KMS-11 (cell line): ENCODE data around the gene METAP1D.

Source experiments
- H2AFZ ChIP-seq: fragments of 200-600 bp; sonication (generic); 2 replicates; pipeline ENCODE4 v1.6.1; 2016; ENCODE audit warnings: antibody characterized with exemption, mixed run types, low read depth
- H3K27ac ChIP-seq: fragments of 200-600 bp; sonication (generic); 2 replicates; pipeline ENCODE4 v1.6.1; 2016; ENCODE audit warnings: mild to moderate bottlenecking, mixed run types
- H3K27me3 ChIP-seq: fragments of 200-600 bp; sonication (generic); 2 replicates; pipeline ENCODE4 v1.6.1; 2017; ENCODE audit warnings: mild to moderate bottlenecking, low read depth, mixed run types, moderate library complexity; ENCODE audit not compliant: insufficient read depth
- H3K36me3 ChIP-seq: fragments of 200-600 bp; sonication (generic); 2 replicates; pipeline ENCODE4 v1.6.1; 2017; ENCODE audit warnings: mild to moderate bottlenecking, mixed run types; ENCODE audit not compliant: insufficient read depth
- H3K4me1 ChIP-seq: fragments of 200-600 bp; sonication (generic); 2 replicates; pipeline ENCODE4 v1.6.1; 2016; ENCODE audit warnings: mild to moderate bottlenecking, low read depth, mixed run types; ENCODE audit not compliant: poor library complexity, severe bottlenecking
- H3K4me2 ChIP-seq: fragments of 200-600 bp; sonication (generic); 2 replicates; pipeline ENCODE4 v1.7.0; 2016; ENCODE audit warnings: mild to moderate bottlenecking, mixed run types
- H3K4me3 ChIP-seq: fragments of 200-600 bp; sonication (generic); IDR thresholded peaks from 2 replicates; pipeline ENCODE4 v1.6.1; 2017; ENCODE audit warnings: low read depth, low read length, mixed read lengths; ENCODE audit not compliant: insufficient read depth
- H3K79me2 ChIP-seq: fragments of 200-600 bp; sonication (generic); 2 replicates; pipeline ENCODE4 v1.6.1; 2016; ENCODE audit warnings: low read depth, mixed run types; ENCODE audit not compliant: insufficient read depth
- H3K9ac ChIP-seq: fragments of 200-600 bp; sonication (generic); 2 replicates; pipeline ENCODE4 v1.6.1; 2016; ENCODE audit warnings: mild to moderate bottlenecking, mixed run types
- H4K20me1 ChIP-seq: fragments of 200-600 bp; sonication (generic); 2 replicates; pipeline ENCODE4 v1.6.1; 2016; ENCODE audit warnings: mild to moderate bottlenecking, mixed run types; ENCODE audit not compliant: insufficient read depth
- CTCF ChIP-seq: fragments of 200-600 bp; sonication (generic); conservative IDR thresholded peaks from 2 replicates; pipeline ENCODE4 v1.6.1; 2017; ENCODE audit warnings: low read depth, mild to moderate bottlenecking, antibody characterized with exemption, low read length, moderate library complexity, mixed read lengths

The METAP1D gene

DNA sequence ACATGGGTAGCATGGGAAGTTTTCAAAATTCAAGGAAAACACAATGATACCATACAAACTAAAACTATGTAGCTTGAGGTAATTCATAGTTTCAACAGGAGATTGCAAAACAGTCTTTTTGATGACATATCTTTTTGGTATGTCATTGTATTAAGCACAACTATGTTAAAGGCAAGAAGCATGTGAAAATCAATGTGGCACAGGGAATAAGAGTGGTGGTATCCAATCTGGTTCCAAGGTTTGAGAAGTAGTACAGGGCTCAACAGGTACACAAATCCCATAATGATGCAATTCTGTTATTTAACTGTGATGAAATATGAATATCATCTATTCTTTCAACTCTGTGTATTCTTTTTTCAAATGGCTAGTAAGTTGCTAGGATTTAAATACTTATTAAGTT, 119.3 kb downstream of the METAP1D start:
- H3K36me3 ChIP-seq, result no peaks in the 10 kb centered on the region
- H3K9ac ChIP-seq, result no peak overlapping the region
- H4K20me1 ChIP-seq, result no peaks in the 10 kb centered on the region
- H3K27me3 ChIP-seq, result no peaks in the 10 kb centered on the region
- no peak overlapping the region for H2AFZ ChIP-seq
- no peak overlapping the region for H3K27ac ChIP-seq
- H3K79me2 ChIP-seq, result no peaks in the 10 kb centered on the region
- H3K4me2 ChIP-seq, result no peak overlapping the region
- no peaks in the 10 kb centered on the region for H3K4me1 ChIP-seq
- TF ChIP-seq CTCF, result no peak
- H3K4me3 ChIP-seq, result no peak overlapping the region

GRCh38 chr2:172120118-172120517, 120.4 kb downstream of the METAP1D start:
- no peak overlapping the region for H2AFZ ChIP-seq
- TF ChIP-seq CTCF, result no peak
- H3K4me1 ChIP-seq, result no peaks in the 10 kb centered on the region
- no peak overlapping the region for H3K4me3 ChIP-seq
- no peak overlapping the region for H3K4me2 ChIP-seq
- no peaks in the 10 kb centered on the region for H3K36me3 ChIP-seq
- H3K79me2 ChIP-seq, result no peaks in the 10 kb centered on the region
- H4K20me1 ChIP-seq, result no peaks in the 10 kb centered on the region
- H3K27ac ChIP-seq, result no peak overlapping the region
- no peaks in the 10 kb centered on the region for H3K27me3 ChIP-seq
- H3K9ac ChIP-seq, result no peak overlapping the region

DNA sequence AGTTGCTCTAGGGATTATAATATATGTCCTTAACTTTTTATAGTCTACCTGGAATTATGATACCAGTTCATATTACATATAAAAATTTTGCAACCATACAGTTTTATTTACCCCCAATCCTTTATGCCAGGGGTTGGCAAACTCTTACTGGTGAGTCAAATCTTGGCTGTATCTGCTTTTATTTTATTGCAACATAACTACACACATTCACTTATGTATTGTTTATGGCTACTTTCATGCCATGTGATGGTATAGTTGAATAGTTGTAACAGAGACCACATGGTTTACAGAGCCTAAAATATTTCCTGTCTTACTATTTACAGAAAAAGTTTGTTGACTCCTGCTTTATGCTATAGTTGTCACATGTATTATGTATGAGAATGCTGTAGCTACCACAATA, 128.7 kb downstream of the METAP1D start:
- Histone ChIP-seq H3K27ac (no peak overlapping the region), H4K20me1 (no peaks in the 10 kb centered on the region), H3K9ac (no peak overlapping the region), H2AFZ (no peak overlapping the region), H3K4me2 (no peak overlapping the region), H3K36me3 (no peaks in the 10 kb centered on the region), H3K79me2 (no peaks in the 10 kb centered on the region), H3K27me3 (no peaks in the 10 kb centered on the region), H3K4me3 (no peak overlapping the region), H3K4me1 (no peaks in the 10 kb centered on the region)
- TF ChIP-seq CTCF, result no peak

- Histone ChIP-seq H3K27me3 (no peaks in the 10 kb centered on the region), H3K4me2 (no peak overlapping the region), H2AFZ (no peak overlapping the region), H3K9ac (no peak overlapping the region), H3K36me3 (no peaks in the 10 kb centered on the region), H3K27ac (no peak overlapping the region), H4K20me1 (no peaks in the 10 kb centered on the region), H3K4me1 (no peaks in the 10 kb centered on the region), H3K79me2 (no peaks in the 10 kb centered on the region), H3K4me3 (no peak overlapping the region)
- no peak for TF ChIP-seq CTCF
Measured at GRCh38 chr2:172129404-172129803, 129.7 kb downstream of the METAP1D start.
